Ovary (tissue), 3 donors: Measurements from ENCODE around the gene MTUS2.

Experiments used
- POLR2A ChIP-seq: fragments of 450-650 bp; IDR thresholded peaks from one replicate; pipeline ENCODE4 v1.6.1; 2017; ENCODE audit warnings: antibody characterized with exemption, mild to moderate bottlenecking, moderate library complexity
- TF ChIP-seq, protein P1 (sequence below), 3 donors: fragments of 450-650 bp in 2 of 3; fragments of 200-600 bp in 1 of 3; IDR thresholded peaks; one replicate each; pipeline versions ENCODE4 v1.5.1 to v1.8.0; 2016 to 2022; ENCODE audit warnings: antibody characterized with exemption in 3 of 3, mild to moderate bottlenecking in 1 of 3
- donor health status: DM: no; HTN: no; CAD: no.

DNA sequence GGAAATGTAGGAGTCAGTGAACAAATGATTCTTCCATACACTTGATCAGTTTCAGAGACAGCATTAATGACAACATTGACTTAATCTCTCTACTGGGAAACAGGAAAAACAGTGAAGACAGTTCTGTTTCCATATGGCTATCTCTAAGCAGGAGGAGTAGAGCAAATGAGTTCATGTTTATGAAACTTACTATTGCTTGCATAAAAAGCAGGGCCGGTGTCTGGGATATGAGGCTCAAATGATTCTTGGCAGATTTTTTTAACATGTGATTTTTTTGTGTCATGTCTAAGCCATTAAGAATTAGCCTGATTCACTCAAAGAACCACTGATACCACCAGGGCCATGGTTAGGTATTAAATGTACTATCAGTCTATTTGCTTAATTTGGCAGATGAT lies 633.5 kb downstream of the MTUS2 start:
- TF ChIP-seq POLR2A: no peak
- TF ChIP-seq, protein P1, sequence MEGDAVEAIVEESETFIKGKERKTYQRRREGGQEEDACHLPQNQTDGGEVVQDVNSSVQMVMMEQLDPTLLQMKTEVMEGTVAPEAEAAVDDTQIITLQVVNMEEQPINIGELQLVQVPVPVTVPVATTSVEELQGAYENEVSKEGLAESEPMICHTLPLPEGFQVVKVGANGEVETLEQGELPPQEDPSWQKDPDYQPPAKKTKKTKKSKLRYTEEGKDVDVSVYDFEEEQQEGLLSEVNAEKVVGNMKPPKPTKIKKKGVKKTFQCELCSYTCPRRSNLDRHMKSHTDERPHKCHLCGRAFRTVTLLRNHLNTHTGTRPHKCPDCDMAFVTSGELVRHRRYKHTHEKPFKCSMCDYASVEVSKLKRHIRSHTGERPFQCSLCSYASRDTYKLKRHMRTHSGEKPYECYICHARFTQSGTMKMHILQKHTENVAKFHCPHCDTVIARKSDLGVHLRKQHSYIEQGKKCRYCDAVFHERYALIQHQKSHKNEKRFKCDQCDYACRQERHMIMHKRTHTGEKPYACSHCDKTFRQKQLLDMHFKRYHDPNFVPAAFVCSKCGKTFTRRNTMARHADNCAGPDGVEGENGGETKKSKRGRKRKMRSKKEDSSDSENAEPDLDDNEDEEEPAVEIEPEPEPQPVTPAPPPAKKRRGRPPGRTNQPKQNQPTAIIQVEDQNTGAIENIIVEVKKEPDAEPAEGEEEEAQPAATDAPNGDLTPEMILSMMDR (IDR thresholded peaks at IDR 0.05): no peak
